Endodermal cell (in vitro differentiated cells): ENCODE data around the gene DVL1. TPM values are rescaled to one million over a fixed set of nuclear protein-coding genes. Genes with fewer than 3 reads are reported as not detected.

ENCODE experiments used
- DNase-seq: peaks from one replicate; pipeline ENCODE4 v3.0.0-alpha.2; 2017
- H3K27ac ChIP-seq: 2 replicates; pipeline ENCODE4 v1.5.1; 2013; ENCODE audit warnings: mild to moderate bottlenecking, low read depth, low read length, moderate library complexity
- H3K27me3 ChIP-seq: 2 replicates; pipeline ENCODE4 v1.6.1; 2013; ENCODE audit warnings: mild to moderate bottlenecking, low read length, moderate library complexity; ENCODE audit not compliant: insufficient read depth, control insufficient read depth, poor library complexity, severe bottlenecking
- H3K36me3 ChIP-seq: 2 replicates; pipeline ENCODE4 v1.7.0; 2013; ENCODE audit warnings: mild to moderate bottlenecking, low read length, moderate library complexity; ENCODE audit not compliant: control insufficient read depth, insufficient read depth
- H3K4me1 ChIP-seq: one replicate; pipeline ENCODE4 v1.7.0; 2013; ENCODE audit warnings: low read length; ENCODE audit not compliant: control insufficient read depth, insufficient read depth
- H3K4me3 ChIP-seq: 2 replicates; pipeline ENCODE4 v1.5.1; 2013; ENCODE audit warnings: mild to moderate bottlenecking, low read length, moderate library complexity
- H3K9ac ChIP-seq: 2 replicates; pipeline ENCODE4 v1.6.1; 2013; ENCODE audit warnings: mild to moderate bottlenecking, low read length, moderate library complexity; ENCODE audit not compliant: poor library complexity, severe bottlenecking; ENCODE audit errors: extremely low read depth
- H3K9me3 ChIP-seq: 2 replicates; pipeline ENCODE4 v1.6.1; 2013; ENCODE audit warnings: mild to moderate bottlenecking, low read length, moderate library complexity; ENCODE audit not compliant: control insufficient read depth
- H3K27ac Mint-ChIP-seq: 2 replicates; pipeline ENCODE4 v1.8.0; 2020; ENCODE audit warnings: mixed read lengths
- H3K27me3 Mint-ChIP-seq: 2 replicates; pipeline ENCODE4 v1.8.0; 2021; ENCODE audit warnings: mild to moderate bottlenecking, mixed read lengths; ENCODE audit not compliant: insufficient read depth
- H3K36me3 Mint-ChIP-seq: 2 replicates; pipeline ENCODE4 v1.8.0; 2020; ENCODE audit warnings: low read depth, mixed read lengths
- H3K4me1 Mint-ChIP-seq: 2 replicates; pipeline ENCODE4 v1.8.0; 2020; ENCODE audit warnings: mixed read lengths
- H3K4me3 Mint-ChIP-seq: 2 replicates; pipeline ENCODE4 v1.8.0; 2020; ENCODE audit warnings: mild to moderate bottlenecking, moderate library complexity, mixed read lengths
- H3K9me3 Mint-ChIP-seq: 2 replicates; pipeline ENCODE4 v1.8.0; 2020; ENCODE audit warnings: mild to moderate bottlenecking, mixed read lengths
- CTCF ChIP-seq: fragments of 200-600 bp; sonication (generic); conservative IDR thresholded peaks from 2 replicates; pipeline ENCODE4 v1.5.0; 2021; ENCODE audit warnings: antibody characterized with exemption, mild to moderate bottlenecking
- WGBS, 2 experiments: methylation state at CpG; one replicate each; pipeline versions ENCODE4 v1.1.5 to v1.1.7; 2013; ENCODE audit warnings: missing lambda C conversion rate in 2 of 2, mixed read lengths in 1 of 2; ENCODE audit not compliant: insufficient coverage in 1 of 2, insufficient read length in 1 of 2; 5-methylcytosine and 5-hydroxymethylcytosine counted together
- total RNA-seq, 2 donors: library from RNA; stranded (reverse); fragmentation: NEBNext Ultra II Directional in 1 of 2; extraction: Animal tissue kit (Norgen Biotek cat#: 25700) in 1 of 2; gene quantifications; 2 replicates in 1 of 2; 3 replicates in 1 of 2; pipeline ENCODE4 v1.2.1, GENCODE V29; 2021

DVL1 gene
- total RNA-seq, 2 donors from 2014 or later: 71.9 to 73.3 TPM

- 93% methylated on average over 13 of the region's 13 CpGs; no CpG with 5 or more reads in 1 of the 2 experiments for WGBS, 2 experiments
- H3K4me1 ChIP-seq: peaks cover 20% of the 10 kb centered on the region
- peaks cover 15% of the 10 kb centered on the region for H3K4me1 Mint-ChIP-seq
Observed at GRCh38 chr1:1303736-1304135, 45.5 kb downstream of the DVL1 start.

DNA sequence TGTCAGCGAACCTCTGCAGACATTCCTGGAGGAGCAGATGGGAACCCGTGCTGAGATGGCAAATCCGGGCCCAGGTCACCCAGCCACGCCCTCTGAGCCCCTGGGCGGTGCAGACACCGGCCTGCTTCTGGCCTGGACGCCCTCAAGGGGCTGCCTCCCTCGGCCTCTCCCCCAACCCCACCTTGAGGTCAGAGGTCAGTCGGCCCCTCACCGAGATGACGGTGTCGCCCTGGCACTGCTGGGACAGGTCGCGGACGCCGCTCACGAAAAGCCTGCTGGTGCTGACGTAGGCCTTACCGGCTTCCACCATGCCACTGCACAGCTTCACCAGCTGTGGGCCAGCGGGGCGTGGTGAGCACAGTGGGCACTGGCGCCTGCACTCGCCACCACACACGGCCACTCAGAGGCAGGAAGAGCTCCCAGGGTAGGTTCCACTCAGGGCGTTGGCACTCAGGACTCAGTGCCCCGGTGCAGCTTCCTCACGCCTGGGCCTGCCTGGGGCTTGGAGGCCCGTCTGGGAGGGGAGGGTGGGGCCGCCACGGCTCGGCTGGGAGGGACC, 46.2 kb downstream of the DVL1 start:
- H3K9me3 Mint-ChIP-seq: no peaks in the 10 kb centered on the region
- H3K36me3 Mint-ChIP-seq: no peaks in the 10 kb centered on the region
- no peak overlapping the region for H3K27ac ChIP-seq
- no peaks in the 10 kb centered on the region for H3K27me3 ChIP-seq
- H3K9me3 ChIP-seq: no peaks in the 10 kb centered on the region
- H3K4me1 ChIP-seq: peaks cover 20% of the 10 kb centered on the region
- H3K4me3 Mint-ChIP-seq: no peak overlapping the region
- 91 to 94% methylated on average over 18 to 31 of the region's 31 CpGs for WGBS, 2 experiments
- no peak for TF ChIP-seq CTCF
- no peaks in the 10 kb centered on the region for H3K27me3 Mint-ChIP-seq
- H3K27ac Mint-ChIP-seq: no peak overlapping the region
- H3K36me3 ChIP-seq: no peaks in the 10 kb centered on the region
- no peak for DNase-seq
- no peak overlapping the region for H3K4me3 ChIP-seq
- H3K4me1 Mint-ChIP-seq: peaks cover 15% of the 10 kb centered on the region
- no peak overlapping the region for H3K9ac ChIP-seq

More at GRCh38 chr1:1303736-1304135, 45.5 kb downstream of the DVL1 start:
- Mint-ChIP-seq H3K36me3 (no peaks in the 10 kb centered on the region), H3K27me3 (no peaks in the 10 kb centered on the region), H3K4me3 (no peak overlapping the region), H3K9me3 (no peaks in the 10 kb centered on the region), H3K27ac (no peak overlapping the region)
- H3K27me3 ChIP-seq: no peaks in the 10 kb centered on the region
- no peak for DNase-seq
- H3K9ac ChIP-seq: no peak overlapping the region
- H3K36me3 ChIP-seq: no peaks in the 10 kb centered on the region
- TF ChIP-seq CTCF: no peak
- H3K4me3 ChIP-seq: no peak overlapping the region
- peak overlapping the region; percentile 76 for H3K27ac ChIP-seq
- no peaks in the 10 kb centered on the region for H3K9me3 ChIP-seq

DNA sequence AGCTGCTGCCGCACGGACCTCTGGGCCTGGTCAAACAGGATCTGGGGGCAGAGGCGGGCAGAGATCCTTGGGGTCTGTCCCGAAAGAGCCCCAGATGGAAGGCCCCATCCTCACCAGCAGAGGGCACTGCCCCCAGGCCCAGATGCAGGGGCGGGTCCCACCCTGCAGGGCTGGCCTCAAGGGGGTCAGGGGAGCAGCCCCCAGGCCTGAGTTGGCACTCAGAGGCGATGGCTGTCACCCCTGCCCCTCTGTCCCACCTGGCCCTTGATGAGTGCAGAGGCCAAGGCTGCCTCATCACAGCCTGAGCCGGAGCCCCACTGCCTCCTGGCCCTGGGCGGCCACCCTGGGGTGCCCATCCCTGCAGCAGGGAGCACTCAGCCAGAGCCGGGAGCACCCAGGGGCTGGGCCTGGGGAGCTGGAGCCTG, 47.2 kb downstream of the DVL1 start:
- no peak overlapping the region for H3K4me3 Mint-ChIP-seq
- Histone ChIP-seq H3K4me1 (peaks cover 20% of the 10 kb centered on the region), H3K27me3 (no peaks in the 10 kb centered on the region), H3K27ac (no peak overlapping the region), H3K36me3 (no peaks in the 10 kb centered on the region), H3K9ac (no peak overlapping the region), H3K9me3 (no peaks in the 10 kb centered on the region), H3K4me3 (no peak overlapping the region)
- no peaks in the 10 kb centered on the region for H3K36me3 Mint-ChIP-seq
- peak; percentile 75 for DNase-seq
- H3K27me3 Mint-ChIP-seq: no peaks in the 10 kb centered on the region
- TF ChIP-seq CTCF: peak; percentile 82
- H3K27ac Mint-ChIP-seq: no peak overlapping the region
- H3K9me3 Mint-ChIP-seq: no peaks in the 10 kb centered on the region
- WGBS, 2 experiments: 90% methylated on average over 4 to 9 of the region's 9 CpGs
- H3K4me1 Mint-ChIP-seq: peaks cover 13% of the 10 kb centered on the region
